Measurements from ENCODE around the gene CACNA2D1. TPM values are rescaled to one million over a fixed set of nuclear protein-coding genes. Genes with fewer than 3 reads are reported as not detected.

CACNA2D1 gene
- total and polyA plus RNA-seq, 8 donors = 1.8 to 72.7 (median 5.7) TPM

DNA sequence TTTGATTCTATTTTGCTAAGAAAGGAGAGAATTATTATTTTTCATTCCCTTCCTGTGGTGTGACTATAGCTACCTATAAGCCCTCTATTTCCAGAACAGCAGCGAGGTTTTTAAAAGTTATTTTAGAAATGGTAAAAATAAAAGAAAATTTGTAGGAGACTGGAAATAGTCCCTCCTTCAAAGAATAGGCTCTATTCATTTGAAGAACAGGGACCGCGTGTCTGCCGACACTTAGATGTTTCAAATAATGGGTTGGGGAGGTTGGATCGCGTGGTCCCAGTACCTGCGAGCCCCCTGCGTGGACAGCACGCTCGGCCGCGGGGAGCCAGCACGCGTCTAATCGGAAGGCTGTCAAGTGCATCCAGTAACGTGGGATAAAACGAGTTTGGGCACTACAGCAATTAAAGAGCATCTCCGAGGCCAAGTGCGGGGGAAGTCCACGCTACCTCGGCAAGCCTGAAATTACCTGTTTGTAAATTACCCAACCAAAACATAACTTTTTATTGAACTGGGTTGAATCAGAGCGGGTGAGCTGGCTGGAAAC is 1.0 kb downstream of the CACNA2D1 start:
- H3K27ac ChIP-seq = peak overlapping the region in 4 of 5 donors; percentile 88 to 90 (median 89)
- TF ChIP-seq POLR2AphosphoS5 (IDR thresholded peaks at IDR 0.05) (no peak), EP300 (IDR thresholded peaks at IDR 0.05) (no peak), POLR2A (IDR thresholded peaks at IDR 0.05) (no peak)
- TF ChIP-seq, protein P1, sequence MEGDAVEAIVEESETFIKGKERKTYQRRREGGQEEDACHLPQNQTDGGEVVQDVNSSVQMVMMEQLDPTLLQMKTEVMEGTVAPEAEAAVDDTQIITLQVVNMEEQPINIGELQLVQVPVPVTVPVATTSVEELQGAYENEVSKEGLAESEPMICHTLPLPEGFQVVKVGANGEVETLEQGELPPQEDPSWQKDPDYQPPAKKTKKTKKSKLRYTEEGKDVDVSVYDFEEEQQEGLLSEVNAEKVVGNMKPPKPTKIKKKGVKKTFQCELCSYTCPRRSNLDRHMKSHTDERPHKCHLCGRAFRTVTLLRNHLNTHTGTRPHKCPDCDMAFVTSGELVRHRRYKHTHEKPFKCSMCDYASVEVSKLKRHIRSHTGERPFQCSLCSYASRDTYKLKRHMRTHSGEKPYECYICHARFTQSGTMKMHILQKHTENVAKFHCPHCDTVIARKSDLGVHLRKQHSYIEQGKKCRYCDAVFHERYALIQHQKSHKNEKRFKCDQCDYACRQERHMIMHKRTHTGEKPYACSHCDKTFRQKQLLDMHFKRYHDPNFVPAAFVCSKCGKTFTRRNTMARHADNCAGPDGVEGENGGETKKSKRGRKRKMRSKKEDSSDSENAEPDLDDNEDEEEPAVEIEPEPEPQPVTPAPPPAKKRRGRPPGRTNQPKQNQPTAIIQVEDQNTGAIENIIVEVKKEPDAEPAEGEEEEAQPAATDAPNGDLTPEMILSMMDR (IDR thresholded peaks at IDR 0.05) = no peak
- H3K36me3 ChIP-seq = no peaks in the 10 kb centered on the region
- 1 to 7% (median 4%) methylated on average over 22 of the region's 22 CpGs for WGBS, 5 donors
- H3K9me3 ChIP-seq = no peaks in the 10 kb centered on the region
- DNase-seq = peak in 1 of 2 donors; percentile 53
- H3K4me1 ChIP-seq = peaks cover 0 to 32% (median 17%) of the 10 kb centered on the region in 4 donors
- intact Hi-C loops (cut with DNase I; ENCODE audit: low total_unique reads) = no loop called here
- H3K27me3 ChIP-seq = peaks cover 0 to 26% (median 14%) of the 10 kb centered on the region in 3 donors
- peak overlapping the region; percentile 72 to 84 (median 82) for H3K4me3 ChIP-seq

DNA sequence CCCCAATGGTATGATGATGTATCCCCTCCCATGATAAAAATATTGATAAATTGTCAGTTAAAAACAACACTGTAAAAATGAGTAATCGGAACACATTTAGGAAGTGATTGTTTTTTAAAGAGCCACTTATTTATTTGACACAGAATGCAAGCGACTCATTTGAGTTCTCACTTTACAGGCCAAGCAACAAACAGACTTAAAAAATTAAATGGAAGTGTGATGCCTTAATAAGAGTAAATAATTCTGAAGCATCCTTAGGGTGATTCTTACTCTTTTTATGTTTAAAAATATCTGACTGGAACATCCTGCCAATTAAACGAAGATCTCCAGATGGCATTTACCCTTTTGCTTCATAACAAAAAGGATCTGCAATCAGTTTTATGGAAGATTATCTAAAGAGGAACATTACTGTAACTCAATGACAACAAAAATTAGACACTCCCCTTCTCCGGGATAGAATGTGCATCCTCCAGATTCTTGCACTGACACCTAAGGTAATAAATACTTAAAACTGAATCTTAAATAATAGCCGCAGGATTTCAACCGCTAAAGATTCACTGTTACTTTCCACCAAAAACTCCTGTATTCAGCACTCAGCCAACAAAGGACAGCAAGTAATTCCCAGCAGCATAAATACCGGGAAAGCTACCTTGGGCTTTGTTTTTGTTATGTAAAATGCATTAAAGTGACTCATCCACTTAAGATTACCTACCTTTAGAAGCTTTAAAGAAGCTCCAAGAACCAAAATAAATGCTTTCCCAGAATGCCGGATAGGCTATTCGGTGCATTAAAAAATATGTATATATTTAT is 1.7 kb downstream of the CACNA2D1 start:
- H3K36me3 ChIP-seq = no peaks in the 10 kb centered on the region
- H3K27ac ChIP-seq = no peak overlapping the region
- peaks cover 0 to 26% (median 14%) of the 10 kb centered on the region in 3 donors for H3K27me3 ChIP-seq
- TF ChIP-seq POLR2AphosphoS5 (IDR thresholded peaks at IDR 0.05) (no peak), EP300 (IDR thresholded peaks at IDR 0.05) (no peak), POLR2A (IDR thresholded peaks at IDR 0.05) (no peak)
- TF ChIP-seq, protein P1 (IDR thresholded peaks at IDR 0.05) = no peak
- H3K4me3 ChIP-seq = peak overlapping the region; percentile 72 to 84 (median 82)
- peaks cover 0 to 32% (median 17%) of the 10 kb centered on the region in 4 donors for H3K4me1 ChIP-seq
- intact Hi-C loops (cut with DNase I; ENCODE audit: low total_unique reads) = no loop called here
- peak in 1 of 2 donors; percentile 25 for DNase-seq
- no peaks in the 10 kb centered on the region for H3K9me3 ChIP-seq
- 40 to 56% (median 54%) methylated on average over 9 of the region's 9 CpGs for WGBS, 5 donors

DNA sequence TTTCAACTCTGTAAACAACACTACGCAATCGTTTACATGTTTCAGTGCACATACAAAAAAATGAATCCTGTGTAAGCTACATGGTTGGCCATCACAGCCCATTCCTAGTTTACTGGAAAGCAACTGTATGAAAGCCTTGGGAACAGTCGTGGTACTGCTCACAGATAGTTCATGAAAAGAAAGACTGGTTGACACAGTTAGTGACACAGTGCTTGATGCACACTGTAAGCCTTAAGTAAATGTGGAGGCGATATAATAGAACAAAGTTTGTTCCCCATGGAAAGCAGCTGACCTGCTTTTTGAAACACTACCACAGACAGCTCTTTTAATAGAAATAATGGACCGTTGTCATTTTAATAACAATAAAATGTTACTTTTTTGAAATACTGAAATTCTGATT is 5.1 kb downstream of the CACNA2D1 start:
- peaks cover 0 to 14% (median 9%) of the 10 kb centered on the region in 3 donors for H3K27me3 ChIP-seq
- no peak for DNase-seq
- H3K4me1 ChIP-seq = peaks cover 0 to 24% (median 10%) of the 10 kb centered on the region in 4 donors
- no peaks in the 10 kb centered on the region for H3K36me3 ChIP-seq
- WGBS, 5 donors = 67 to 76% (median 76%) methylated on average over 5 of the region's 5 CpGs
- H3K27ac ChIP-seq = no peak overlapping the region
- TF ChIP-seq, protein P1 (IDR thresholded peaks at IDR 0.05) = no peak
- TF ChIP-seq POLR2AphosphoS5 (IDR thresholded peaks at IDR 0.05) = no peak
- TF ChIP-seq EP300 (IDR thresholded peaks at IDR 0.05) = no peak
- TF ChIP-seq POLR2A (IDR thresholded peaks at IDR 0.05) = no peak
- intact Hi-C loops (cut with DNase I; ENCODE audit: low total_unique reads) = no loop called here
- no peaks in the 10 kb centered on the region for H3K9me3 ChIP-seq
- no peak overlapping the region for H3K4me3 ChIP-seq

DNA sequence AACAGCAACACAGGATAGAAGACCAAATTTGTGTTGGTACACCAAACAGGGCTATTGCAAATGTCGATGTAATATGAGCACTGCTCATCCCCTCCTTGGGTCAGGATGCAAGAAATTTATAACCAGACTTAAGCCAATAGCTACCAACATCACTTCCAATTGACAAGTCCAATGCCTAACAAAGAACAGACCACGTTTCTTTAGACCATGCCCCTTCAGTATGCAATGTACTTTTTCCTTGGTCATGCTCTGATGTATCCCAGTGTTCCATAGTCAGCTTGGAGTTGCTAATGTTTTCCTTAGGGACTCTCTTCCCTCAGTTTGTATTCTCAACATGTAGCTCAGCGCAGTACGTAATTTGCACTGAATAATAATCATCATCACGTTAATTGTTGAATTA is 7.8 kb downstream of the CACNA2D1 start:
- Histone ChIP-seq H3K27ac (no peak overlapping the region), H3K9me3 (no peaks in the 10 kb centered on the region), H3K36me3 (no peaks in the 10 kb centered on the region), H3K4me1 (peaks cover 0 to 3% (median 0%) of the 10 kb centered on the region in 4 donors), H3K4me3 (no peak overlapping the region), H3K27me3 (no peaks in the 10 kb centered on the region)
- DNase-seq = no peak
- intact Hi-C loops (cut with DNase I; ENCODE audit: low total_unique reads) = no loop called here
- TF ChIP-seq EP300 (IDR thresholded peaks at IDR 0.05) (no peak), POLR2A (IDR thresholded peaks at IDR 0.05) (no peak), POLR2AphosphoS5 (IDR thresholded peaks at IDR 0.05) (no peak)
- TF ChIP-seq, protein P1 (IDR thresholded peaks at IDR 0.05) = no peak
- WGBS, 5 donors = 90 to 95% (median 94%) methylated on average over 5 of the region's 5 CpGs
